ENCODE results near the gene PASD1. TPM values are rescaled to one million over a fixed set of nuclear protein-coding genes. Genes with fewer than 3 reads are reported as not detected.

Gene PASD1
- total RNA-seq, 1 experiment from 2014 or later = not detected

DNA sequence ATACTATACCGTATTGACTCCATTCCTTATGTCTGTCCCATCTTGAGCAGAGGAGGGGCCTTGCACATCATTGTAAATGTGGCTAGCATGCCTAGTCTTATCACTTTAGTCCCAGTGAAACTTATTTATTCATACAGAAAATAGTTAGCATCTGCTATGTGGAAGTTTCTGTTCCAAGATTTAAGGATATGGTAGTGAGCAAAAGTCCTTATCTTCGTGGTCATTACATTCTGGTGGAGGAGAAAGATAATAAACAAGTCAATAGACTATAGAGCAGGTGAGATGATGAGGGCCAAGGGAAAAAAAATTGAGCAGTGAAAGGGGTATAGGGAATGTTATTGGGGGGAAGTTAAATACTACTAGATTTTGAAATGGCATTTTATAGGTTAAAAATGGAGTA lies 68.3 kb downstream of the PASD1 start:
- TF ChIP-seq CTCF (IDR thresholded peaks at IDR 0.05; ENCODE audit: unreplicated experiment) = no peak
- intact Hi-C loops (cut with micrococcal nuclease) = no loop called here
- Mint-ChIP-seq H3K4me3 (ENCODE audit: unreplicated experiment) (no peak overlapping the region), H3K27me3 (ENCODE audit: insufficient read depth, unreplicated experiment) (no peaks in the 10 kb centered on the region), H3K27ac (ENCODE audit: low read depth, unreplicated experiment) (no peak overlapping the region), H3K36me3 (ENCODE audit: insufficient read depth, unreplicated experiment) (no peaks in the 10 kb centered on the region), H3K9me3 (ENCODE audit: unreplicated experiment) (peaks cover 8% of the 10 kb centered on the region), H3K4me1 (ENCODE audit: insufficient read depth, unreplicated experiment) (no peaks in the 10 kb centered on the region)
- ChIA-PET POLR2A (no interaction called here), CTCF (interaction anchor here (0.6 kb wide), 1 partner anchor 193 kb away, joined by 3 read pairs; no protein-coding TSS in a partner anchor)
- no TSS peak for BruUV-seq (replicated peaks)
- no peak for DNase-seq (ENCODE audit: unreplicated experiment)

DNA sequence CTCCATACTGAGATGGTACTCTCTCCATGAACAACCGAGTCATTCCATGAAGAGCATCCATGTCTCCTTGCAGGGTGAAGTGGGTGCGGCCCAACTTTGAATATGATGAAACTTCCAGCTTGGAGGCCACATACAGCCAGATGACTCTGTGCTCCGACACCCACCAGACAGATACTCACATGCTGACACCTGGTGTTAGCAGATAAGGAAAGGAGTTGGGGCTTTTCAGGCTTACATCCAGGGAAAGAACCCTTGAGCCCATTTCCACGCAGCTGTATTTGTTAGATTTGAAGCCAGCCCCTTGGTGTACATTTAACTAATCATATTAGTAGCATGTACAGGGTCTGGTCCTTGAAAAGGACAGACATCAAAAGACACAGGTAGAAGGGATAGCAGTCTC lies 69.7 kb downstream of the PASD1 start:
- CTCF ChIA-PET = interaction anchor here (0.6 kb wide), 2 partner anchors 217 to 778 kb away, joined by 3 to 5 read pairs; no protein-coding TSS in a partner anchor
- BruUV-seq (replicated peaks) = no TSS peak
- Mint-ChIP-seq H3K4me3 (ENCODE audit: unreplicated experiment) (no peak overlapping the region), H3K4me1 (ENCODE audit: insufficient read depth, unreplicated experiment) (no peaks in the 10 kb centered on the region), H3K27ac (ENCODE audit: low read depth, unreplicated experiment) (no peak overlapping the region), H3K9me3 (ENCODE audit: unreplicated experiment) (peaks cover 8% of the 10 kb centered on the region), H3K36me3 (ENCODE audit: insufficient read depth, unreplicated experiment) (no peaks in the 10 kb centered on the region), H3K27me3 (ENCODE audit: insufficient read depth, unreplicated experiment) (no peaks in the 10 kb centered on the region)
- POLR2A ChIA-PET = interaction anchor here (0.7 kb wide), 1 partner anchor 236 kb away, joined by 5 read pairs; the partner anchor contains the start of gene VMA21
- no peak for TF ChIP-seq CTCF (IDR thresholded peaks at IDR 0.05; ENCODE audit: unreplicated experiment)
- DNase-seq (ENCODE audit: unreplicated experiment) = peak; percentile 5
- intact Hi-C loops (cut with micrococcal nuclease) = no loop called here

GRCh38 chrX:151634937-151635336 lies 71.5 kb downstream of the PASD1 start:
- ChIA-PET CTCF (no interaction called here), POLR2A (no interaction called here)
- H3K4me3 Mint-ChIP-seq (ENCODE audit: unreplicated experiment) = no peak overlapping the region
- H3K36me3 Mint-ChIP-seq (ENCODE audit: insufficient read depth, unreplicated experiment) = no peaks in the 10 kb centered on the region
- H3K27me3 Mint-ChIP-seq (ENCODE audit: insufficient read depth, unreplicated experiment) = peaks cover 9% of the 10 kb centered on the region
- H3K4me1 Mint-ChIP-seq (ENCODE audit: insufficient read depth, unreplicated experiment) = no peaks in the 10 kb centered on the region
- no peak overlapping the region for H3K27ac Mint-ChIP-seq (ENCODE audit: low read depth, unreplicated experiment)
- BruUV-seq (replicated peaks) = no TSS peak
- no peak for TF ChIP-seq CTCF (IDR thresholded peaks at IDR 0.05; ENCODE audit: unreplicated experiment)
- intact Hi-C loops (cut with micrococcal nuclease) = no loop called here
- peaks cover 16% of the 10 kb centered on the region for H3K9me3 Mint-ChIP-seq (ENCODE audit: unreplicated experiment)
- no peak for DNase-seq (ENCODE audit: unreplicated experiment)

DNA sequence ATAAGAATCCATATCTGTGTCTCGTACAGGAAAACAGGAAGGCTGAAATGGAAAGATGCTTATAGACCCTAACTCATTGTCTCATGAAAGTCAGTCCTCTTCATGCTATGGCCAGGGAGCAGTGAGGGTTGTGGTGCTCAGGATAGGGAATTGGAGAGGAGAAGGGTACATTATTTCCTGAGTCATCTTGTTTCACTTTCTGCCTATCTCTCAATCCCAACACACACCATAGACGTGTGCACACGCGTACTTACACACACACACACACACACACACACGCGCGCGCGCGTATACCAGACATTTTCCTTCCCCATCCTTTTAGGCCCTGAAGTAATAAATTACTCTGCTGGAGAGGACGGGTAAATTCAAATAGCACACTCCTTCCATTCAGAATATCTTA lies 78.1 kb downstream of the PASD1 start:
- H3K9me3 Mint-ChIP-seq (ENCODE audit: unreplicated experiment) = peaks cover 8% of the 10 kb centered on the region
- intact Hi-C loops (cut with micrococcal nuclease) = no loop called here
- no peak for TF ChIP-seq CTCF (IDR thresholded peaks at IDR 0.05; ENCODE audit: unreplicated experiment)
- CTCF ChIA-PET = interaction anchor here (1.0 kb wide), 1 partner anchor 27 kb away, joined by 3 read pairs; no protein-coding TSS in a partner anchor
- POLR2A ChIA-PET = no interaction called here
- no peaks in the 10 kb centered on the region for H3K36me3 Mint-ChIP-seq (ENCODE audit: insufficient read depth, unreplicated experiment)
- H3K27me3 Mint-ChIP-seq (ENCODE audit: insufficient read depth, unreplicated experiment) = peaks cover 11% of the 10 kb centered on the region
- H3K4me1 Mint-ChIP-seq (ENCODE audit: insufficient read depth, unreplicated experiment) = no peaks in the 10 kb centered on the region
- H3K4me3 Mint-ChIP-seq (ENCODE audit: unreplicated experiment) = no peak overlapping the region
- no TSS peak for BruUV-seq (replicated peaks)
- no peak overlapping the region for H3K27ac Mint-ChIP-seq (ENCODE audit: low read depth, unreplicated experiment)
- no peak for DNase-seq (ENCODE audit: unreplicated experiment)

Data from MCF 10A (cell line).